HCT116 (cell line): Measurements from ENCODE around the gene IGSF9. TPM values are rescaled to one million over a fixed set of nuclear protein-coding genes. Genes with fewer than 3 reads are reported as not detected.

ENCODE experiments used
- CBX3 ChIP-seq: IDR thresholded peaks from 2 replicates; pipeline ENCODE4 v1.6.1; 2012; ENCODE audit warnings: low read depth
- ELF1 ChIP-seq: IDR thresholded peaks from 2 replicates; pipeline ENCODE4 v1.6.1; 2012; ENCODE audit warnings: low read depth, borderline replicate concordance
- EZH2phosphoT487 ChIP-seq: fragments of 200-600 bp; IDR thresholded peaks from 2 replicates; pipeline ENCODE4 v1.6.1; 2018; ENCODE audit warnings: antibody characterized with exemption, borderline replicate concordance
- JUND ChIP-seq: IDR thresholded peaks from 2 replicates; pipeline ENCODE4 v1.6.1; 2012
- POLR2AphosphoS5 ChIP-seq: IDR thresholded peaks from 2 replicates; pipeline ENCODE4 v1.6.1; 2011; ENCODE audit warnings: mild to moderate bottlenecking, low read depth, low read length, moderate library complexity
- RAD21 ChIP-seq: IDR thresholded peaks from 2 replicates; pipeline ENCODE4 v1.6.1; 2012; ENCODE audit warnings: low read depth, mild to moderate bottlenecking
- SIN3A ChIP-seq: IDR thresholded peaks from 2 replicates; pipeline ENCODE4 v1.6.1; 2012; ENCODE audit warnings: low read depth
- TCF7L2 ChIP-seq: IDR thresholded peaks from 2 replicates; pipeline ENCODE4 v1.7.0; 2011; ENCODE audit warnings: borderline replicate concordance, inconsistent platforms; ENCODE audit not compliant: insufficient read depth, insufficient read length; ENCODE audit errors: extremely low read depth
- YY1 ChIP-seq: IDR thresholded peaks from 2 replicates; pipeline ENCODE4 v1.6.1; 2011; ENCODE audit warnings: low read length, low read depth, moderate library complexity, mild to moderate bottlenecking; ENCODE audit not compliant: insufficient replicate concordance; ENCODE audit errors: extremely low read depth
- ZNF274 ChIP-seq: fragments of 200-500 bp; sonication (Bioruptor generic); IDR thresholded peaks from 2 replicates; pipeline ENCODE4 v1.6.1; 2014; ENCODE audit warnings: mild to moderate bottlenecking, low read depth, low read length, inconsistent platforms
- total RNA-seq: library from RNA; stranded (reverse); gene quantifications from one replicate; pipeline ENCODE4 v1.2.1, GENCODE V29; 2021; ENCODE audit not compliant: unreplicated experiment
- TF ChIP-seq, protein P1 (sequence below), 3 experiments: fragments of 200-600 bp in 1 of 3; sonication (generic) in 1 of 3; IDR thresholded peaks in 2 of 3; conservative IDR thresholded peaks in 1 of 3; 2 replicates each; pipeline ENCODE4 v1.5.1; 2012 to 2017; ENCODE audit warnings: low read depth in 2 of 3, low read length in 2 of 3, antibody characterized with exemption in 1 of 3, borderline replicate concordance in 1 of 3, control low read depth in 1 of 3, mild to moderate bottlenecking in 1 of 3, mixed read lengths in 1 of 3, mixed run types in 1 of 3, moderate library complexity in 1 of 3; ENCODE audit not compliant: insufficient read depth in 1 of 3
- TF ChIP-seq, protein P2 (sequence below): IDR thresholded peaks from 2 replicates; pipeline ENCODE4 v1.6.1; 2012

Gene IGSF9
- total RNA-seq, 1 experiment from 2014 or later = 10.3 TPM

DNA sequence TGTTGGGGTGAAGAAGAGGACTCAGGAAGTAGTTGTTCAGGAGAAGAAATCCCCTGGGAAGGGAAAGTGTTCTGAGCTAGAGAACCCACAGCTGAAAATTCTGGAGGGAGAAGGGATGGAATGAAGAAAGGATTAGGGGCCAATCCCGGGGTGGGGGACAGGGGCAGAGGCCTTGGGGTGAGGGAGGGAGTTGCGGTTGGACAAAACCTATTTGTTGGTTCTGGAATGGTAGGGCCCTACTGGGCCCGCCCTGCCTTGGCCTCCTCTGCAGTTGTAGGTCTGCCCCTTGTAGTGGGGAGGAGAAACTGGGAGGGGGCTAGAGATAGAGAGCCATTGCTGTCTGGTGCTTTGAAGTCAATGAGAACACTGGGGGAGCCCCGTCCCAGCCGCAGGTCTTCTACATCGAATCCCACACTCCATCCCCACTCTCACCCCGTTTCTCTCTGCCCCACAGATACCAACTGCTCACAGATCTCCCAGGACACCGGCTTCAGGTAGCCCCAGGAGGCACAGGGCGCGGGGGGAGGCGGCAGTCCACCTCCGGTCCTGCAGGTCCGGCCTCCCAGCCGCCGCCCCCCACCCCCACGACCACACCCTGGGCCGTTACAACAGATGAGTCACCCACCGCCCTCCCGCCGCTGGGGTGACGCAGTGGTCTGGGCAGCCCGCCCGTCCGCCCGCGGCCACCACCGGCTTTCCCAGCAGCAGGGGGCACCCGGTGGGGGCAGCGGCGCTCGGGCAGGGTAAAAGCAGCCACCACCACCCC, 21.2 kb downstream of the IGSF9 start (continued):
- TF ChIP-seq TCF7L2 (peak; percentile 82), SIN3A (peak; percentile 36; the same call in 1 of the 2 replicates), CBX3 (no peak), EZH2phosphoT487 (no peak), ELF1 (no peak), YY1 (peak; percentile 57), JUND (peak; percentile 94), POLR2AphosphoS5 (peak; percentile 56), RAD21 (no peak), ZNF274 (no peak)
- TF ChIP-seq, protein P1, sequence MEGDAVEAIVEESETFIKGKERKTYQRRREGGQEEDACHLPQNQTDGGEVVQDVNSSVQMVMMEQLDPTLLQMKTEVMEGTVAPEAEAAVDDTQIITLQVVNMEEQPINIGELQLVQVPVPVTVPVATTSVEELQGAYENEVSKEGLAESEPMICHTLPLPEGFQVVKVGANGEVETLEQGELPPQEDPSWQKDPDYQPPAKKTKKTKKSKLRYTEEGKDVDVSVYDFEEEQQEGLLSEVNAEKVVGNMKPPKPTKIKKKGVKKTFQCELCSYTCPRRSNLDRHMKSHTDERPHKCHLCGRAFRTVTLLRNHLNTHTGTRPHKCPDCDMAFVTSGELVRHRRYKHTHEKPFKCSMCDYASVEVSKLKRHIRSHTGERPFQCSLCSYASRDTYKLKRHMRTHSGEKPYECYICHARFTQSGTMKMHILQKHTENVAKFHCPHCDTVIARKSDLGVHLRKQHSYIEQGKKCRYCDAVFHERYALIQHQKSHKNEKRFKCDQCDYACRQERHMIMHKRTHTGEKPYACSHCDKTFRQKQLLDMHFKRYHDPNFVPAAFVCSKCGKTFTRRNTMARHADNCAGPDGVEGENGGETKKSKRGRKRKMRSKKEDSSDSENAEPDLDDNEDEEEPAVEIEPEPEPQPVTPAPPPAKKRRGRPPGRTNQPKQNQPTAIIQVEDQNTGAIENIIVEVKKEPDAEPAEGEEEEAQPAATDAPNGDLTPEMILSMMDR (IDR thresholded peaks at IDR 0.05 in 2 of 3, conservative IDR thresholded peaks at IDR 0.05 in 1 of 3; ENCODE audit: borderline replicate concordance in 1 of 3, insufficient read depth in 1 of 3, low read depth in 2 of 3, low read length in 2 of 3) = peak in 1 of 3 experiments; percentile 4; a peak in 1 of 6 replicates
- TF ChIP-seq, protein P2, sequence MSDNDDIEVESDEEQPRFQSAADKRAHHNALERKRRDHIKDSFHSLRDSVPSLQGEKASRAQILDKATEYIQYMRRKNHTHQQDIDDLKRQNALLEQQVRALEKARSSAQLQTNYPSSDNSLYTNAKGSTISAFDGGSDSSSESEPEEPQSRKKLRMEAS = no peak
- TF ChIP-seq, all 23 proteins: peak for 10
